Measurements from ENCODE around the gene MACROD2.

Gene MACROD2

GRCh38 chr20:15710636-15711035 is 1715.3 kb downstream of the MACROD2 start:
- in situ Hi-C loops (cut with HindIII; ENCODE audit: low pct_ligation_motif_present, low pct_unique_long_range_greater_than_20kb, low sequenced_read_pairs), result no loop called here
- DNase-seq, result no peak

DNA sequence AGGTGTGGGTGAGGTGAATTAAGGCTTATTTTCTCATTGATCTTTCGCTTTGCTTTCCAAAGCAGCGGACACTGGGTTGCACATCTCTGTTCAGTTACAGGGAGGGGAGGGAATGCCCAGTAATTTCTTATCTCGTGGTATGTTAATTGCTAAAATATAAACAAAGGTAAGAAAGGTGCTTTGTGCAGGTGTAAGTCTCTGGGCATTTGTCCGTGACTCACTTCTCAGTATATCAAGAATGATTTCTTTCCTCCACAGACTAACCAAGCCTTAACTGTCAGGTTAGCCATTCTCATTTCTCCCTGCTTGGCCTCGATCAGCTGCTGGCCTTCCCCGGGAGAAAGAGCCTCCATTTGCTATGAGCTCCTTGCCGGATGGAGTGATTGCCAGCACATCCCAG is 1715.9 kb downstream of the MACROD2 start:
- DNase-seq, result no peak
- in situ Hi-C loops (cut with HindIII; ENCODE audit: low pct_ligation_motif_present, low pct_unique_long_range_greater_than_20kb, low sequenced_read_pairs), result no loop called here

DNA sequence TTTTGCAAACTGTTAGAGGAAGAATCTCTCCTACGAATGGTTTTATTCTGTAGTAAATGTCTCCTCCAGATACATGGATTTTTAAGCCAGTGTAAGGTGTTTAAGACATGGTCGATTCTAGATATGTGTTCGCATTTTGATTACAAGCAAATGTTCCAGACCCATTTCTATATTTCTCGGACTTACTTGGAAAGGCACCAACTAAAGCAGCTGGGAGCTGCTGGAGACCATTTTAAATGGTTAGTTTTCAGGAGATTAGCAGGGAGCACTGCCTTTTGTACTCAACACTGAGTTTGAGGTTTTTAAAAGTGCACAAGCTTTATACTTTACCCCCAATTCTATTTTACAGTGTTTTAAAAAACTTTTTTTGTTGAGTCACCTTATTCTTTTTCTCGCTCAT is 1720.9 kb downstream of the MACROD2 start:
- in situ Hi-C loops (cut with HindIII; ENCODE audit: low pct_ligation_motif_present, low pct_unique_long_range_greater_than_20kb, low sequenced_read_pairs), result no loop called here
- no peak for DNase-seq

DNA sequence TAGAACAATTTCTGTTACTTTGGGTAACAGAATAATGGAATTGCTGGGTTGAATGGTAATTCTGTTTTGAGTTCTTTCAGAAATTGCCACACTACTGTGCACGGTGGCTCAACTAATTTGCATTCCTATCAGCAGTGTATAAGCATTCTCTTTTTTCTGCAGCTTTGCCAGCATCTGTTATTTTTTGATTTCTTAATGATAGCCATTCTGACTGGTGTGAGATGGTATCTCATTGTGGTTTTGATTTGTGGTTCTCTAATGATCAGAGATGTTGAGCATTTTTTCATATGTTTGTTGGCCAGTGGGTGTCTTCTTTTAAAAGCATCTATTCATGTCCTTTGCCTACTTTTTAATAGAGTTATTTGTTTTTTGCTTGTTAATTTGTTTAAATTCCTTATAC is 1731.1 kb downstream of the MACROD2 start:
- no peak for DNase-seq

DNA sequence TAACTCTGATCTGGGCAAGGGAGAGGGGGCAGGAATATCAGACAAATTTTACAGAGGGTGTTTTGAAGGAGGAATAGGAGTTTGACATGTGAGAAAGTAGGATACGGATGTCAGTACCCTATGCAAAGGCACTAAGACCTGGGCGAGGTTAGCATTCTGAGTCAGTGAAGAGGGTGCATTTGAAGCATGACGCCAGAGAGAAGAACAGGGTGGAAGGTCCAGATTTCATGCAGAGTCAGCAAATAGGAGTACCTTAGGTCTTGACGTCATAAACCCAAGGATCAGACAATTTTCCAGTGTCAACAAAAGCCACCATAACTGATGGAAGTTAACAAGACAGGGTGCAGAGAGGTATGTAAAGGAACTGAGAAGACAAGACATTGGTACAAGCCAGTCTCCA is 1738.7 kb downstream of the MACROD2 start:
- in situ Hi-C loops (cut with HindIII; ENCODE audit: low pct_ligation_motif_present, low pct_unique_long_range_greater_than_20kb, low sequenced_read_pairs), result no loop called here

More for the DNA sequence above, 1731.1 kb downstream of the MACROD2 start:
- in situ Hi-C loops (cut with HindIII; ENCODE audit: low pct_ligation_motif_present, low pct_unique_long_range_greater_than_20kb, low sequenced_read_pairs), result no loop called here

DNA sequence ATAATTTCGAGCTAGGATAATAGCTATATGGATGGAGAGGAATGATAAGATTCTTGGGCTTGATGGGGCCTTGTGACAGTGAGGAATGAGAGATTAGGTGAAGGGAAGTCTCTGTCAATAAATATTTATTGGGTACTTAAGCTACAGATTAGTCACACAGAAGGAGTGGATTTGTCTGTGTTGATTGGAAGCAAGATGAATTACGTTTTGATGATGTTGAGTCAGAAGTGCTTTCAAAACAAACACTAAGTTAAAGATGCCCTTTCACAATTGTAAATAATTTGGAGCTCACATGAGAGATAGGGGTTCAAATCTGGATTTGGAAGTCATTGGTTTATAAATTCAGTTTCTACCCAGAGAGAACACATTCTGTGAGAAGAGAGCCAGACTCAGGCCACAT is 1743.7 kb downstream of the MACROD2 start:
- DNase-seq, result no peak
- in situ Hi-C loops (cut with HindIII; ENCODE audit: low pct_ligation_motif_present, low pct_unique_long_range_greater_than_20kb, low sequenced_read_pairs), result no loop called here

More for the DNA sequence above, 1738.7 kb downstream of the MACROD2 start:
- DNase-seq, result no peak

- no peak for DNase-seq
- in situ Hi-C loops (cut with HindIII; ENCODE audit: low pct_ligation_motif_present, low pct_unique_long_range_greater_than_20kb, low sequenced_read_pairs), result no loop called here
Measured at GRCh38 chr20:15740046-15740775, 1744.9 kb downstream of the MACROD2 start.

DNA sequence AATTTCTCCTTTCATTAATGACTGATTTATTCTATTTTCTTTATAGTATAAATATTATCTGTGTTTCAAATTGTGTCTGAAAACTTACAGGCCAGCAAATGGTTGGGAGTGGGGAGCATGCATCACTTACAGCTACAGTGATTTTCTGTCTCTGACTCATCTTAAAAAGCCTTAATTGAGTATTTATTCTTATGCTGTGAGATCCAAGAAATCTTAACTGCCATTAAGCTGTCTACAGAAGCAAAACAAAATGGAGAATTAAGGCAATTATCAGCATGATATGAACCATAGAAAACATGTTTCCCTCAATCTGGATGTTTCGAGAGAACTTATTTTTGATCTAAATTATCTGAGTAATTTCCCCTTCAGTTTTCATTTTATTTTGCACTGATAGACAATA is 1746.8 kb downstream of the MACROD2 start:
- DNase-seq, result no peak
- in situ Hi-C loops (cut with HindIII; ENCODE audit: low pct_ligation_motif_present, low pct_unique_long_range_greater_than_20kb, low sequenced_read_pairs), result no loop called here

DNA sequence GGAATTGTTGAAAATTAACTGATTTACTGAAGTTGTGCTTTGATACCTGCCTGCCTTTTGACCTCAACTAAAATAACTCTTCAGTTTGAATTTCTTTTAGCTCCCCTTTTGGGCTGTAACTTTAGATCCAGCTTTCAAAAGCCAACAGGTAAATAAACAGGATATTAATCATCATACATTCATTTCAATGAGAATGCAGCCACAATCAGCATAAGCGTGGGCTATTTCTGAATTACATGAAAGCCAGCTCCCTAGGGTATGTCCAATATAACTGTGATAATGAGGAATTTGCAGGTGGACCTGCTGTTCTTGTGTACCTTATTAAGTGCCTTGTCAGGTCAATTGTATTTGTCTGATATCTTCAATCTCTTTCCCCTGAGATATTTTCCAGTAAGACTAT is 1747.3 kb downstream of the MACROD2 start:
- in situ Hi-C loops (cut with HindIII; ENCODE audit: low pct_ligation_motif_present, low pct_unique_long_range_greater_than_20kb, low sequenced_read_pairs), result no loop called here
- DNase-seq, result no peak

DNA sequence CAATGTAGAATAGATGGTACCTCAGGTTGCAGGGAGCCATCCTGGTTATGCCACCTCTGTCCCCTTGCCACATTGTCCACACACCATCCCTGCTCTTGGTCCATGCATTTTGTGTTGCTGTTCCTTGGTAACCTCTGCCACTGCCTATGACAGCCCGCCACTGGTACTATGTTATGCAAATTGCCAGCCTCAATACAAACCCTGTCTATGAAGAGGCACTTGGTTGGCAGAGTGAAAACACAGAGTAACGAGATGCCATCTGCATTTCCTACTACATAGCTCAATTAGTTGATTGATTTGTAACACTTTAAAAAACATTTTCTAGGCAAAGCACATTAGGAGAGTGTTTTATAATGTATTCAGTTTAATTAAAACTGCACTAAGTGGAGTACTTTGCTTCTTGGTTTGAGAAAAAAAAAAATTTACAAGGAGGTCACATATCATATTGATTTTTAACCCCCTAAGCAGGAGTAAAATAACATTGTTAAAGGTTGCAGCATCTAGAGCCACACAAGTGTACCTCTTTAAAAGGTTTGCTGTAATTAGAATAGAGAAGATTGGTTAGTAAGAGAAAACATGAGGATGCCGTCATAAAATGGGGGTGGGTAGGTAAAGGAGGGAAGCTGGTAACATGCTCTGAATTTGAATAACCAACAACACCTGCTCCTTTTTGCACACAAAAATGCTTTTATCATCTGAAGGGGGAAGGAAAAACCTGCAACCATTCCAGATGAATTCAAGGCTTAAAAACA is 1760.9 kb downstream of the MACROD2 start:
- DNase-seq, result no peak

DNA sequence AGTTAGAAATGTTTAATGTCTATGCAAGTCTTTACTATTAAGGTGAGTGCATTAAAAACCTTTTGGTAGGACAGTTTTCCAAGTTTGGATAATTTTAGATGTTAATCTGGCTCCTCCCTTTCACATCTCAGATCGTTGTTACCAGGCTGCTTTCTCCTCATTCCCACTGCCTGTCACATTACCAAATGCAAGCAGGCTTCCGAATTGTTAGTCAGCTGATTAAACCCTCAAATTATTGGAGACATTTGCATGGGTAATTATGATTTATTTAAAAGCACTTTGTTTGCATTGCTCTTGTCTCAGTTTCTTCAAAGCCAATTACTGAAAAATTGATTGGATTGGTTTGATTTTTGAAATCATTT is 1761.4 kb downstream of the MACROD2 start:
- in situ Hi-C loops (cut with HindIII; ENCODE audit: low pct_ligation_motif_present, low pct_unique_long_range_greater_than_20kb, low sequenced_read_pairs), result no loop called here

More for the DNA sequence above, 1760.9 kb downstream of the MACROD2 start:
- in situ Hi-C loops (cut with HindIII; ENCODE audit: low pct_ligation_motif_present, low pct_unique_long_range_greater_than_20kb, low sequenced_read_pairs), result no loop called here

GRCh38 chr20:15759594-15759993 is 1764.3 kb downstream of the MACROD2 start:
- no peak for DNase-seq
- in situ Hi-C loops (cut with HindIII; ENCODE audit: low pct_ligation_motif_present, low pct_unique_long_range_greater_than_20kb, low sequenced_read_pairs), result no loop called here

More for the DNA sequence above, 1761.4 kb downstream of the MACROD2 start:
- DNase-seq, result no peak

DNA sequence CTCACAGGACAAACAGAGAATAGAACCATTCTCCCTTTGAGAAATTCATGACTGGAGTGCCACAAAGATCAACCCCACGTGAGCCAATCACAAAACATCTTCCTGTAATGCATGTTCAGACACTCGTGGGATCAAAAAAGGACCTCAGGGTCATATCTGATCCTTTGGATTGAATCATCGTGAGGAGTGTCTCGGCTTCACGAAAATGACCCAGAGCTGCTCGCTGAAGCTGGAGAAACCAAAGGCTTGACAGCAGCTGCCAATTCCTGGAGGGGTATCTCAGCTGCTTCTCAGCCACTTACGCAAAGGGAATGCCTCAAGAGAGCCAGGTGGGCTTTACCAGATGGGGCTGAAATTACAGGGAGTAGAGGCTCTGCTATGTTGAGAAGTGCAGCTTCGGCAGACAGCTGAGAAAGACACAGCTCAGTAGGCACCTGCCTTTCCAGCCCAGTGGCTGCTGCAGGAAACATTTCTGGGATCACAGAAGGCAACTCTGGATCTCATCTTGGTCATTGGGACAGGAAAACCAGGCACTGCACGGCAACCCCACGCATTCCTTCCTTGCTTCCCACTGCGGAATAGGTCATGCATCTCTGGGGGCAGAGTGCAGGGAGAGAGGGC is 1764.8 kb downstream of the MACROD2 start:
- no peak for DNase-seq
- in situ Hi-C loops (cut with HindIII; ENCODE audit: low pct_ligation_motif_present, low pct_unique_long_range_greater_than_20kb, low sequenced_read_pairs), result no loop called here

- in situ Hi-C loops (cut with HindIII; ENCODE audit: low pct_ligation_motif_present, low pct_unique_long_range_greater_than_20kb, low sequenced_read_pairs), result no loop called here
- DNase-seq, result no peak
Measured at GRCh38 chr20:15763366-15763765, 1768.0 kb downstream of the MACROD2 start.

DNA sequence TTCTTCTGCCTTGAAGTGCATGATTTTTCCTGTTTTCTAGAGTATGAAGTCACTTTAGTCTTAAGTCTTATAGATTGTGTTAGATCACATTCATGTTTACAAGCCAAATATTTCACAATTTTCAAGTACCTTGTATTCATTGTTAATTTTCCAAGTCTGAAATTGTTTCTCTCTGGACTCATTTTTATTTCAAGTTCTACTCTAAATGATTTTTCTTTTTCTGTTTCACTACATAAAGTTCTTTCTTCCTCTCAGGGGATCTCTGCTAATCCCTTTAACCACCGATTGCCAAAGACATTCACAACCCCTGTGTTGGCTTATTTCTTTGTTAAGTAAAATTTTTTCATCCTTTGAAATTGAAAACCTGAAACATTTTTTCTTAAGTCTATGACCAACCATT is 1772.3 kb downstream of the MACROD2 start:
- in situ Hi-C loops (cut with HindIII; ENCODE audit: low pct_ligation_motif_present, low pct_unique_long_range_greater_than_20kb, low sequenced_read_pairs), result no loop called here
- DNase-seq, result no peak

DNA sequence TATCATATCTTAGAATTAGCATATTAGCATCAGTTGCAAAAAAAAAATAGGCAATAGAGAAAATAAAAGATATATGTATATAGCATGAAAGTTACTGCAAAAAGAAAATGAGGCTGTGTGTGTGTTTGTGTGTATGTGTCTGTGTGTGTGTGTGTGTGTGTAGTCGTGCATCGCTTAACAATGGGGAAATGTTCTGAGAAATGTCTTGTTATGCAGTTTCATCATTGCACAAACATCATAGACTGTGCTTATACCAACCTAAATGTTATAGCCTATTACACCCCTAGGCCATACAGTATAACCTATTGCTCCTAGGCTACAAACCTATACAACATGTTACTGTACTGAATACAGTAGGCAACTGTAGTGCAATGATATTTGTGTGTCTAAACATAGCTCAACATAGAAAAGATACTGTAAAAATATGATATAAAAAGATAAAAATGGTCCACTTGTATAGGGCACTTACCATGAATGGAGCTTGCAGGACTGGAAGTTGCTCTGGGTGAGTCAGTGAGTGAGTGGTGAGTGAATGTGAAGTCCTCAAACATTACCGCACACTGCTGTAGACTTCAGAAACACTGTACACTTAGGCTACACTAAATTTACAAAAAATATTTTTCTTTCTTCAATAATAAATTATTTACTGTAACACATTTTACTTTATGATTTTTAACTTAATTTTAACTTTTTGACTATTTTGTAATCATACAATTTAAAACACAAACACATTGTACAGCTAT is 1772.9 kb downstream of the MACROD2 start:
- in situ Hi-C loops (cut with HindIII; ENCODE audit: low pct_ligation_motif_present, low pct_unique_long_range_greater_than_20kb, low sequenced_read_pairs), result no loop called here
- DNase-seq, result no peak

GRCh38 chr20:15772826-15773225 is 1777.5 kb downstream of the MACROD2 start:
- in situ Hi-C loops (cut with HindIII; ENCODE audit: low pct_ligation_motif_present, low pct_unique_long_range_greater_than_20kb, low sequenced_read_pairs), result no loop called here
- DNase-seq, result no peak

DNA sequence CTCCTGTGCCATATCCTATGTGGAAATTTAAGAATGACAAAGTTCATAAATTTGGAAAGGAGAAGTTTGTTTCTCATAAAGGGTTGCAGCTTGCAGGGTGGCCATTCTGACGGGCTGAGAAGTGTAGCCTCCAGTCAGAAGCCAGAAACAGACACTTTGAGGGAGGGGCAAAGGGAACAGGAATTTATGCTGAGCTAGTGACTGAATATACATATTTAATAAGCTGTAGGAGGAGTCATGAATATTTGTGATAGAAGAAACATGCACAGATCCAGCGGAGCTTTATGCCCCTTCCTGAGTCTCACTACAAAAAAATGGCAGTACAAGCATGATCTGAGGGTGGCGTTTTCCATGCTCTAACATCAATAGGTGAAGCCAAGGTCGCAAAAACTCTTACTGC is 1779.6 kb downstream of the MACROD2 start:
- in situ Hi-C loops (cut with HindIII; ENCODE audit: low pct_ligation_motif_present, low pct_unique_long_range_greater_than_20kb, low sequenced_read_pairs), result no loop called here

More for the DNA sequence above, 1779.6 kb downstream of the MACROD2 start:
- no peak for DNase-seq

Measured in ACHN (cell line).